Neutrophil (primary cell): ENCODE results near the gene PTPA.

Experiments
- H3K27ac ChIP-seq: fragments of 200-600 bp; sonication (generic); 2 replicates; pipeline ENCODE4 v1.5.1; 2016; ENCODE audit warnings: mild to moderate bottlenecking, moderate library complexity
- H3K27me3 ChIP-seq: fragments of 200-600 bp; sonication (generic); 2 replicates; pipeline ENCODE4 v1.6.0; 2016; ENCODE audit warnings: mild to moderate bottlenecking
- H3K36me3 ChIP-seq: fragments of 200-600 bp; sonication (generic); 2 replicates; pipeline ENCODE4 v1.5.1; 2017
- H3K4me1 ChIP-seq, 2 experiments: fragments of 200-600 bp in 1 of 2; sonication (generic) in 1 of 2; 1 replicate in 1 of 2; 2 replicates in 1 of 2; pipeline versions ENCODE4 v1.5.1 to v1.6.1; 2013 to 2016; ENCODE audit warnings: low read depth in 1 of 2, low read length in 1 of 2, mild to moderate bottlenecking in 1 of 2, moderate library complexity in 1 of 2; ENCODE audit not compliant: control insufficient read depth in 1 of 2, insufficient read depth in 1 of 2
- H3K4me3 ChIP-seq, 2 experiments: fragments of 200-600 bp in 1 of 2; sonication (generic) in 1 of 2; 1 replicate in 1 of 2; 2 replicates in 1 of 2; pipeline ENCODE4 v1.5.1; 2013 to 2016; ENCODE audit warnings: low read depth in 1 of 2, low read length in 1 of 2, mild to moderate bottlenecking in 1 of 2, moderate library complexity in 1 of 2
- H3K9me3 ChIP-seq: fragments of 200-600 bp; sonication (generic); 2 replicates; pipeline ENCODE4 v1.5.1; 2016
- CTCF ChIP-seq: fragments of 200-600 bp; sonication (generic); IDR thresholded peaks from 2 replicates; pipeline ENCODE4 v1.5.1; 2016; ENCODE audit warnings: antibody characterized with exemption

Gene PTPA

GRCh38 chr9:129069862-129070641 is 41.2 kb upstream of the PTPA start:
- H3K36me3 ChIP-seq: peaks cover 64% of the 10 kb centered on the region
- no peak overlapping the region for H3K27ac ChIP-seq
- no peak for TF ChIP-seq CTCF
- no peaks in the 10 kb centered on the region for H3K27me3 ChIP-seq
- H3K4me1 ChIP-seq: peaks cover 0 to 7% of the 10 kb centered on the region in 2 experiments
- no peak overlapping the region for H3K4me3 ChIP-seq
- no peaks in the 10 kb centered on the region for H3K9me3 ChIP-seq

DNA sequence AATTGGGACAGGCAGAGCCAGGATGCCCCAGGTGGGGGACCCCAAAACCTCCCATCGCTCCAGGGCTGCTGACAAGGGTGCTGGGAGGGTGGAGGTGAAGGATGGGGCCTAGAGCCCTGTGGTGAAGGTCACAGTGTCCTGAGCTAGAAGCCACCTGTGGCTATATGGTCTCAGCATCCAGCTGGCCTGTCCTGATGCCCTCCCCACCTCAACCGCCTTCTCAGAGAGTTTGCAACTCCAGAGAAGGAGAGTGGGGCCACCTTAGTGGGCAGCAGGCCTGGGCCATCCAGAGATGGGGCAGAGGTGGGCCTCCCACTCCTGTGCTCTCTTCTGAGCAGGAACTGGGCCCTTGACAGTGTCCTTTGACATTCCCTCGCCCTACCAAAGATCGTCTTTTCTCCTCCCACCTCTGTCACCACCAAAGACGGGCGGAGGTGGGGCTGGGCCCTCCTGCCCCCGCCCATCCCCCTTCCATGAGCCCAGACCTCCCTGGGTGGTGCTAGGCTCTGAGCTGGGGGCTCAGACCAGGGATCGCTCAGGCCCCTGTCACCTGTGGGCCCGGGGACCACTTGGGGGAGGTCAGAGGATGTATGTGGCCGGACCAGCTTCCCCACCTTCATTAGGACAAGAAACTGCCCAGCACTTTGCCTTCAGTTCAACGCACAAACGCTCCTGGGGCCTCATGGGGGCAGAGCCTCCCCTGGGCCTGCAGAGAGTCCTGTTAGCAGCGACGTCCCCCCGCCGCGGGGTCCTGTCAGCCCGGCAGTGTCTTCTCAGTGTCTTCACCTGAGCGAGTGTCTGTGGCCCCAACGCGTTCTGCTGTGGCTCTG is 40.3 kb upstream of the PTPA start:
- Histone ChIP-seq H3K9me3 (no peaks in the 10 kb centered on the region), H3K4me1 (peaks cover 0 to 7% of the 10 kb centered on the region in 2 experiments), H3K27ac (no peak overlapping the region), H3K4me3 (no peak overlapping the region), H3K27me3 (no peaks in the 10 kb centered on the region), H3K36me3 (peaks cover 56% of the 10 kb centered on the region)
- TF ChIP-seq CTCF: no peak

- H3K4me1 ChIP-seq: peaks cover 0 to 7% of the 10 kb centered on the region in 2 experiments
- no peaks in the 10 kb centered on the region for H3K9me3 ChIP-seq
- no peak overlapping the region for H3K27ac ChIP-seq
- TF ChIP-seq CTCF: no peak
- H3K36me3 ChIP-seq: peaks cover 51% of the 10 kb centered on the region
- no peaks in the 10 kb centered on the region for H3K27me3 ChIP-seq
- H3K4me3 ChIP-seq: no peak overlapping the region
Observed at GRCh38 chr9:129071526-129072126, 39.6 kb upstream of the PTPA start.

GRCh38 chr9:129072171-129072570 is 39.0 kb upstream of the PTPA start:
- TF ChIP-seq CTCF: no peak
- Histone ChIP-seq H3K4me3 (no peak overlapping the region), H3K4me1 (peaks cover 0 to 7% of the 10 kb centered on the region in 2 experiments), H3K36me3 (peaks cover 50% of the 10 kb centered on the region), H3K27ac (no peak overlapping the region), H3K27me3 (no peaks in the 10 kb centered on the region), H3K9me3 (no peaks in the 10 kb centered on the region)

DNA sequence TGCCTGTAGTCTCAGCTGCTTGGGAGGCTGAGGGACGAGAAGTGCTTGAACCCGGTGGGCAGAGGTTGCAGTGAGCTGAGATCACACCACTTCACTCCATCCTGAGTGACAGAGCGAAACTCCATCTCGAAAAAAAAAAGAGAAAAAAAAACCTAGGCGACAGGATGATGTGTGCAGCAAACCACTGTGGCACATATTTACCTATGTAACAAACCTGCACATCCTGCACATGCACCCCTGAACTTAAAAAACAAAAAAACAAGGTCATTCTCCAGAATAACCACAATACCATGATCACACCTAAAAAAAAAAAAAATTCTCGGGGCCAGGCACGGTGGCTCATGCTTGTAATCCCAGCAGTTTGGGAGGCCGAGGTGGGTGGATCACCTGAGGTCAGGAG is 37.8 kb upstream of the PTPA start:
- Histone ChIP-seq H3K36me3 (peaks cover 38% of the 10 kb centered on the region), H3K27ac (no peak overlapping the region), H3K9me3 (no peaks in the 10 kb centered on the region), H3K27me3 (no peaks in the 10 kb centered on the region), H3K4me3 (no peak overlapping the region), H3K4me1 (peaks cover 0 to 7% of the 10 kb centered on the region in 2 experiments)
- TF ChIP-seq CTCF: no peak
